MM.1S (cell line): Measurements from ENCODE around the gene SMG6.

Experiments
- DNase-seq: peaks from one replicate; pipeline ENCODE4 v3.0.0-alpha.2; 2015
- H2AFZ ChIP-seq: fragments of 300-600 bp; sonication (generic); 2 replicates; pipeline ENCODE4 v1.6.0; 2016; ENCODE audit warnings: antibody characterized with exemption, low read length
- H3F3A ChIP-seq: fragments of 300-600 bp; sonication (generic); 2 replicates; pipeline ENCODE4 v1.6.1; 2016; ENCODE audit warnings: mild to moderate bottlenecking, antibody characterized with exemption, low read length, moderate library complexity, mixed read lengths; ENCODE audit not compliant: insufficient read depth
- H3K27ac ChIP-seq: fragments of 300-600 bp; sonication (generic); 2 replicates; pipeline ENCODE4 v1.5.1; 2016; ENCODE audit warnings: mild to moderate bottlenecking, low read length
- H3K27me3 ChIP-seq: fragments of 300-600 bp; sonication (generic); replicated peaks from 2 replicates; pipeline ENCODE4 v1.6.0; 2016; ENCODE audit warnings: low read length; ENCODE audit not compliant: insufficient read depth
- H3K36me3 ChIP-seq: fragments of 300-600 bp; sonication (generic); replicated peaks from 2 replicates; pipeline ENCODE4 v1.6.1; 2016; ENCODE audit warnings: mild to moderate bottlenecking, low read length, mixed read lengths; ENCODE audit not compliant: insufficient read depth
- H3K4me1 ChIP-seq: fragments of 300-600 bp; sonication (generic); 2 replicates; pipeline ENCODE4 v1.6.1; 2016; ENCODE audit warnings: low read length, mixed read lengths
- H3K4me2 ChIP-seq: fragments of 300-600 bp; sonication (generic); 2 replicates; pipeline ENCODE4 v1.6.0; 2016; ENCODE audit warnings: low read depth, low read length
- H3K4me3 ChIP-seq: fragments of 300-600 bp; sonication (generic); 2 replicates; pipeline ENCODE4 v1.5.1; 2016; ENCODE audit warnings: low read length, mixed read lengths
- H3K79me2 ChIP-seq: fragments of 300-600 bp; sonication (generic); 2 replicates; pipeline ENCODE4 v1.6.1; 2016; ENCODE audit warnings: mixed run types, low read length, mixed read lengths
- H3K9ac ChIP-seq: fragments of 300-600 bp; sonication (generic); 2 replicates; pipeline ENCODE4 v1.6.1; 2016; ENCODE audit warnings: low read length, mixed read lengths
- H3K9me2 ChIP-seq: fragments of 300-600 bp; sonication (generic); replicated peaks from 2 replicates; pipeline ENCODE4 v1.6.1; 2016; ENCODE audit warnings: mild to moderate bottlenecking, low read length, mixed read lengths; ENCODE audit not compliant: insufficient read depth
- H3K9me3 ChIP-seq: fragments of 300-600 bp; sonication (generic); replicated peaks from 2 replicates; pipeline ENCODE4 v1.6.1; 2016; ENCODE audit warnings: mild to moderate bottlenecking, low read length, mixed read lengths; ENCODE audit not compliant: insufficient read depth
- H4K20me1 ChIP-seq: fragments of 300-600 bp; sonication (generic); 2 replicates; pipeline ENCODE4 v1.6.1; 2016; ENCODE audit warnings: mild to moderate bottlenecking, low read length, moderate library complexity, mixed read lengths; ENCODE audit not compliant: insufficient read depth
- EZH2 ChIP-seq: fragments of 300-600 bp; sonication (generic); optimal IDR thresholded peaks from 2 replicates; pipeline ENCODE3; 2017; ENCODE audit warnings: low read depth, mild to moderate bottlenecking, antibody characterized with exemption, low read length, mixed read lengths
- EZH2phosphoT487 ChIP-seq: fragments of 300-600 bp; sonication (generic); IDR thresholded peaks from 2 replicates; pipeline ENCODE4 v1.6.1; 2018; ENCODE audit warnings: antibody characterized with exemption, low read length
- TF ChIP-seq, protein P1 (sequence below): fragments of 300-600 bp; sonication (generic); IDR thresholded peaks from 2 replicates; pipeline ENCODE4 v1.5.1; 2016; ENCODE audit warnings: antibody characterized with exemption, low read length, mixed read lengths

The SMG6 gene

DNA sequence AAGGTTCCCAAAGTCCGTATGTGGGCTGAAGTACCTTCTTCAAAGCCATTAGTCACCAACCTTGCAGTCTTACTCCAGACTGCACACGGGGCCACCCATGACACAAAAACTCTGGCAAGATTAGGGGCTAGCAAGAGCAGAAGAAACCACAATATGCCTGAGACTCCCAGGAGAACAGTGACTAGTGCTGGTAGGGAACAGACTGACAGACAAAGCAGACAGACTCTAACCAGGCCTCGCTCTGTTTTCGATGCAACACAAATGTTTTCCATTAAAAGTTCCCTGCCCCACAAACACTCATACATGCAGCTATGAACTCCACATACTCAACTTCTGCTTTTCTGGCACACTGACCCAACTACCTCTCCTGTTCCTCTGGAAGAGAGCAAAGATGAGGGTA is 146.5 kb downstream of the SMG6 start:
- H3K9me2 ChIP-seq, result no peaks in the 10 kb centered on the region
- H3K36me3 ChIP-seq, result no peaks in the 10 kb centered on the region
- H2AFZ ChIP-seq, result no peak overlapping the region
- TF ChIP-seq EZH2phosphoT487, result no peak
- TF ChIP-seq, protein P1, sequence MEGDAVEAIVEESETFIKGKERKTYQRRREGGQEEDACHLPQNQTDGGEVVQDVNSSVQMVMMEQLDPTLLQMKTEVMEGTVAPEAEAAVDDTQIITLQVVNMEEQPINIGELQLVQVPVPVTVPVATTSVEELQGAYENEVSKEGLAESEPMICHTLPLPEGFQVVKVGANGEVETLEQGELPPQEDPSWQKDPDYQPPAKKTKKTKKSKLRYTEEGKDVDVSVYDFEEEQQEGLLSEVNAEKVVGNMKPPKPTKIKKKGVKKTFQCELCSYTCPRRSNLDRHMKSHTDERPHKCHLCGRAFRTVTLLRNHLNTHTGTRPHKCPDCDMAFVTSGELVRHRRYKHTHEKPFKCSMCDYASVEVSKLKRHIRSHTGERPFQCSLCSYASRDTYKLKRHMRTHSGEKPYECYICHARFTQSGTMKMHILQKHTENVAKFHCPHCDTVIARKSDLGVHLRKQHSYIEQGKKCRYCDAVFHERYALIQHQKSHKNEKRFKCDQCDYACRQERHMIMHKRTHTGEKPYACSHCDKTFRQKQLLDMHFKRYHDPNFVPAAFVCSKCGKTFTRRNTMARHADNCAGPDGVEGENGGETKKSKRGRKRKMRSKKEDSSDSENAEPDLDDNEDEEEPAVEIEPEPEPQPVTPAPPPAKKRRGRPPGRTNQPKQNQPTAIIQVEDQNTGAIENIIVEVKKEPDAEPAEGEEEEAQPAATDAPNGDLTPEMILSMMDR, result no peak
- no peaks in the 10 kb centered on the region for H4K20me1 ChIP-seq
- no peaks in the 10 kb centered on the region for H3K79me2 ChIP-seq
- no peak overlapping the region for H3K4me2 ChIP-seq
- H3K9me3 ChIP-seq, result no peaks in the 10 kb centered on the region
- no peaks in the 10 kb centered on the region for H3F3A ChIP-seq
- no peak overlapping the region for H3K9ac ChIP-seq
- no peak overlapping the region for H3K27ac ChIP-seq
- H3K4me3 ChIP-seq, result no peak overlapping the region
- no peaks in the 10 kb centered on the region for H3K27me3 ChIP-seq
- DNase-seq, result no peak
- no peaks in the 10 kb centered on the region for H3K4me1 ChIP-seq

DNA sequence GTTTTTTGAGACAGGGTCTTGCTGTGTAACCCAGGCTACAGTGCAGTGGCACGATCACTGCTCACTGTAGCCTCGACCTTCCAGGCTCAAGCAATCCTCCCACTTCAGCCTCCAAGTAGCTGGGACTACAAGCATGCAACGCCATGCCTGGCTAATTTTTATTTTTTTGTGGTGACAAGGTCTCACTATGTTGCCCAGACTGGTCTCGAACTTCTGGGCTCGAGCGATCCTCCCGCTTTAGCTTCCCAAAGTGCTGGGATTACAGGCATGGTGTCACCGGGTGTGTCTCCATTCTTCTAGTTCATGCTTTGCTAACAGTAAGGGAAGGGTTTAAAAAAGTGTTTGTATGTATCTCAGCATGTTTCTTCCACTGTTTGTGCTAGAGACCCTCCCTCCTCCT is 146.9 kb downstream of the SMG6 start:
- Histone ChIP-seq H3K27me3 (no peaks in the 10 kb centered on the region), H3K79me2 (no peaks in the 10 kb centered on the region), H3F3A (no peaks in the 10 kb centered on the region), H4K20me1 (no peaks in the 10 kb centered on the region), H3K4me3 (no peak overlapping the region), H3K36me3 (no peaks in the 10 kb centered on the region), H2AFZ (no peak overlapping the region), H3K9ac (no peak overlapping the region), H3K4me1 (no peaks in the 10 kb centered on the region), H3K4me2 (no peak overlapping the region), H3K9me2 (no peaks in the 10 kb centered on the region), H3K27ac (no peak overlapping the region), H3K9me3 (no peaks in the 10 kb centered on the region)
- TF ChIP-seq EZH2 (no peak), EZH2phosphoT487 (no peak)
- TF ChIP-seq, protein P1, result no peak
- DNase-seq, result no peak

DNA sequence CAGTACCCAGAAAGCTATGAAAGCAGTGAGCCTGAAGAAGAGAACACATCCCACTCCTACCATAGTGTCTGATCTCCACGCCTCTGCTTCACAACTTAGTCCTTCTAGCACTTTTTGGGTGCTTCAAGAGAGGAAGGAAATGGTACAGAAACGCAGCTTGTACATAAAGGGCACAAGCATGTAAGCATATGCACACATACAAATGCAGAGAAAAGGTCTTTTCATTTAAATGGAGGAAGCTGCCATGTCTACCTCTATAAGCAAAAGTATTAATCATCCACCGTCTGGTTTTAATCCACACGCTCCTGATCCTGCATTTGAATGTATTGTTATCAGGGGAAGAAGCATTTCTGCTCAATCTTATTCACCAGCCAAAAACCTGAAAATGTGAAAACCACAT is 148.0 kb downstream of the SMG6 start:
- H3K4me2 ChIP-seq, result no peak overlapping the region
- no peaks in the 10 kb centered on the region for H3K9me2 ChIP-seq
- no peak for TF ChIP-seq EZH2
- TF ChIP-seq, protein P1, result no peak
- no peak for TF ChIP-seq EZH2phosphoT487
- no peaks in the 10 kb centered on the region for H4K20me1 ChIP-seq
- H3K9me3 ChIP-seq, result no peaks in the 10 kb centered on the region
- H2AFZ ChIP-seq, result no peak overlapping the region
- no peaks in the 10 kb centered on the region for H3K36me3 ChIP-seq
- H3F3A ChIP-seq, result no peaks in the 10 kb centered on the region
- H3K27ac ChIP-seq, result no peak overlapping the region
- H3K9ac ChIP-seq, result no peak overlapping the region
- H3K4me1 ChIP-seq, result no peaks in the 10 kb centered on the region
- no peak for DNase-seq
- no peaks in the 10 kb centered on the region for H3K79me2 ChIP-seq
- H3K4me3 ChIP-seq, result no peak overlapping the region
- no peaks in the 10 kb centered on the region for H3K27me3 ChIP-seq
